BE2C (cell line): ENCODE data around the gene CTSH.
"Not testable (repeated sequence)": the region's sequence is repeated elsewhere in the genome, so short reads cannot be mapped to it uniquely, and the experiment has no call there.

Experiments used
- DNase-seq: peaks from one replicate; pipeline ENCODE4 v3.0.0-alpha.2; 2020
- H3K27me3 ChIP-seq: fragments of 250-450 bp; sonication (Bioruptor Pico); 2 replicates; pipeline ENCODE4 v1.5.1; 2020; ENCODE audit warnings: mild to moderate bottlenecking
- H3K36me3 ChIP-seq: fragments of 250-450 bp; sonication (Bioruptor Pico); 2 replicates; pipeline ENCODE4 v1.5.1; 2020; ENCODE audit warnings: mild to moderate bottlenecking
- H3K4me1 ChIP-seq: fragments of 250-450 bp; sonication (Bioruptor Pico); 2 replicates; pipeline ENCODE4 v1.5.1; 2020
- H3K4me3 ChIP-seq: 2 replicates; pipeline ENCODE4 v1.5.1; 2011; ENCODE audit warnings: low read depth, low read length
- H3K9me3 ChIP-seq: fragments of 250-450 bp; sonication (Bioruptor Pico); 2 replicates; pipeline ENCODE4 v1.5.1; 2020
- TF ChIP-seq, protein P1 (sequence below): IDR thresholded peaks from 2 replicates; pipeline ENCODE4 v1.5.1; 2012; ENCODE audit warnings: mild to moderate bottlenecking, low read depth, low read length

CTSH gene

DNA sequence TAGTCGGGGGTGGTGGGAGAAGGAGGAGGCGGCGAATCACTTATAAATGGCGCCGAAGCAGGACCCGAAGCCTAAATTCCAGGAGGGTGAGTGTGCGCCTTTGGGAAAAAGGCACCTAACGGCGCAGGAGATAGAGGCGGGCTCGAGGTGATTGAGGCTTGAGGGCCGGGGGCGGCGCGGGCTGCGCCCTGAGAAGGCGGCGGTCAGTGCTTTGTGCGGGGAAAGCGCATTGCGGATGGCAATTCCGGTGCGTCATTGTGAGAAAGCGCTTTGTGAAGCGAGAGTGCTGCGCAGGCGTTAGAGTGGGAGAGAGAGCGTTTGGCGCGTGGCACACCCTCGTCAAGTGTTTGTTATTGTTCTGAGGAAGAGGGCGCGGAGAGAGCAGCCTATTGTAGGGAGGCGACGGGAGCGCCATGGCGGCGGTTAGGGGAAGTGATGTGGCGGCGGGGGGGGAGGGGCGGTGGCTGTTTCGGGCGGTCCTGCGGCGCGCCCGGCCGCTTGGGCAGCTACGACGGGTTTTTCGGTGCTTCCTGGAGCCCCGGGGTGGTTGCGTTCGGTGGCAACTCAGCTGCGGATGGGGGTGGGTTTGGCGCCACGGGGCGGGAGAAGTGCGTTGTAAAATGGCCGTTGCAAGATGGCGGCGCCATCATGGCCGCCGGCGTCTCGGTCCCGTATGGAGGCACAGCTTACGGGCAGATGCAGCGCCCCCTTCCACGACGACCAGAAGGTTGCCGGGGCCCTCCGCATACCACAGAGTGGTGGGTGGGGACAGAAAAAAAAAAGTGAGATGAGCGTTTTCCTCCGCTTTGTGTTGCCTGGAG is 71.7 kb downstream of the CTSH start:
- DNase-seq, result peak; percentile 96

DNA sequence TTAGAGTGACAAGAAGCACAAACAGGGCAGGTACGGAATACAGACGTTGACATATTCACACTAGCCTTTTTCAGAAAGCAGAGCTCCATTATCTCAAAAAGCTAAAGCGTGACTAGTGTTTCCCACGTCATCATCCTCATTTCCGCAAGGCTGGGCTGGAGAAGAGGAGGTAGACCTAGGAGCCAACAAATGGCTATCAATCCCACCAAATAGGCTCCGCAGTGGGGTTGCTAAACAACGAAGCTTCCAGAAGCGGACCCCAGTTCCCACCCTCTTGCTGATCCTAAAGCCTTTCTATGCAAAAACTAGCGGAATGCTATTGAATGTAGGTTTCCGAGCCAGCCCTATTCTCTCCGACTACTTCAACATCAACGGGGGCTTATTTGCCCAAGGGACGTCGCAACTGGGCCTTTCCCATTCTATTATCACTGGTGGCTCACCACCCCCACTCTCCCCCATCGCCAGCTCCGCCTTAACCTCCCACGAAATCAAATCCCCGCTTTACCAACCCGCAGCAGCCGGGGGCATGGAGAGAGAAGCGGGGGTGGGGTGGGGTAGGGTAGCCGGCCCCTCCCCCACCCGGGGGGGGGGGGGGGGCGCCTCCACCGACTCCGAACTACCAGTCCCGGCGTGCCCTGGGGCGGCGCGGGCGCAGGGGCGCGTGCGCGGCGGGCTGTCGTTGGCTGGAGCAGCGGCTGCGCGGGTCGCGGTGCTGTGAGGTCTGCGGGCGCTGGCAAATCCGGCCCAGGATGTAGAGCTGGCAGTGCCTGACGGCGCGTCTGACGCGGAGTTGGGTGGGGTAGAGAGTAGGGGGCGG is 72.5 kb downstream of the CTSH start, which contains the start of gene MORF4L1:
Gene MORF4L1 (plus strand): TSS at position 736 of the 817 bp plus-strand sequence. CDS start 128 bp downstream, outside the sequence.
- Histone ChIP-seq H3K9me3 (no peaks in the 10 kb centered on the region), H3K4me1 (no peaks in the 10 kb centered on the region), H3K27me3 (no peaks in the 10 kb centered on the region), H3K4me3 (peak within 1 kb of the TSS; percentile 94), H3K36me3 (peaks cover 8% of the 10 kb centered on the region)
- TF ChIP-seq, protein P1, sequence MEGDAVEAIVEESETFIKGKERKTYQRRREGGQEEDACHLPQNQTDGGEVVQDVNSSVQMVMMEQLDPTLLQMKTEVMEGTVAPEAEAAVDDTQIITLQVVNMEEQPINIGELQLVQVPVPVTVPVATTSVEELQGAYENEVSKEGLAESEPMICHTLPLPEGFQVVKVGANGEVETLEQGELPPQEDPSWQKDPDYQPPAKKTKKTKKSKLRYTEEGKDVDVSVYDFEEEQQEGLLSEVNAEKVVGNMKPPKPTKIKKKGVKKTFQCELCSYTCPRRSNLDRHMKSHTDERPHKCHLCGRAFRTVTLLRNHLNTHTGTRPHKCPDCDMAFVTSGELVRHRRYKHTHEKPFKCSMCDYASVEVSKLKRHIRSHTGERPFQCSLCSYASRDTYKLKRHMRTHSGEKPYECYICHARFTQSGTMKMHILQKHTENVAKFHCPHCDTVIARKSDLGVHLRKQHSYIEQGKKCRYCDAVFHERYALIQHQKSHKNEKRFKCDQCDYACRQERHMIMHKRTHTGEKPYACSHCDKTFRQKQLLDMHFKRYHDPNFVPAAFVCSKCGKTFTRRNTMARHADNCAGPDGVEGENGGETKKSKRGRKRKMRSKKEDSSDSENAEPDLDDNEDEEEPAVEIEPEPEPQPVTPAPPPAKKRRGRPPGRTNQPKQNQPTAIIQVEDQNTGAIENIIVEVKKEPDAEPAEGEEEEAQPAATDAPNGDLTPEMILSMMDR, result no peak
- peak; percentile 99 for DNase-seq

More for the DNA sequence above, 71.7 kb downstream of the CTSH start:
- H3K9me3 ChIP-seq, result no peaks in the 10 kb centered on the region
- no peaks in the 10 kb centered on the region for H3K27me3 ChIP-seq
- H3K36me3 ChIP-seq, result peaks cover 8% of the 10 kb centered on the region
- H3K4me1 ChIP-seq, result no peaks in the 10 kb centered on the region
- peak overlapping the region; percentile 94 for H3K4me3 ChIP-seq
- TF ChIP-seq, protein P1, result peak; percentile 63

DNA sequence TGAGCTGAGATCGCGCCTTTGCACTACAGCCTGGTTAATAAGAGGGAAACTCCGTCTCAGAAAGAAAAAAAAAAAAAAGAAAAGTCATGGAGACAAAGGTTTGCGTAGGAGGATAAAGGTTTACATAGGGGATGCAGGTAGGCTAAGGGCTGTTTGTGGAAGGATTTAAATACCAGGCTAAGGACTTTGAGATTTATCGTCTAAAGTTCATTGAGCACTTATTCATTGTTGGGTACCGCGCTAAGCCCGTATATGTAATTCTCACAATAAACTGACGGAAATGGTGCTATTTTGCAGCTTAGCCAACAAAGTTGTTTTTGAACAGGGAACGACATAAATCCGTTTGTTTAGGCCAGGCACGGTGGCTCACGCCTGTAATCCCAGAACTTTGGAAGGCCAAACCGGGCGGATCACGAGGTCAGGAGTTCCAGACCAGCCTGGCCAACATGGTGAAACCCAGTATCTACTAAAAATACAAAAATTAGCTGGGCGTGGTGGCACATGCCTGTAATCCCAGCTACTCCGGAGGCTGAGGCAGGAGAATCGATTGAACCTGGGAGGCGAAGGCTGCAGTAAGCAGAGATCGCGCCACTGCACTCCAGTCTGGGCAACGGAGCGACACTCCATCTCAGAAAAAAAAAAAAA is 73.2 kb downstream of the CTSH start:
- H3K4me1 ChIP-seq, H3K4me3 ChIP-seq, H3K9me3 ChIP-seq, H3K27me3 ChIP-seq, H3K36me3 ChIP-seq, DNase-seq: not testable (repeated sequence)
